IPS-15b (cell line): ENCODE results near the gene MTCL1.

ENCODE experiments used
- H3K27me3 ChIP-seq: one replicate; pipeline ENCODE4 v1.6.1; 2013; ENCODE audit warnings: low read length; ENCODE audit not compliant: control insufficient read depth, insufficient read depth
- H3K36me3 ChIP-seq: one replicate; pipeline ENCODE4 v1.6.1; 2013; ENCODE audit warnings: low read length; ENCODE audit not compliant: control insufficient read depth, insufficient read depth
- H3K4me1 ChIP-seq: one replicate; pipeline ENCODE4 v1.6.1; 2013; ENCODE audit warnings: mild to moderate bottlenecking, low read length; ENCODE audit not compliant: control insufficient read depth, insufficient read depth
- H3K4me3 ChIP-seq: one replicate; pipeline ENCODE4 v1.5.1; 2013; ENCODE audit warnings: low read depth, low read length
- H3K9ac ChIP-seq: one replicate; pipeline ENCODE4 v1.6.1; 2013; ENCODE audit warnings: low read depth, mild to moderate bottlenecking, low read length
- H3K9me3 ChIP-seq: one replicate; pipeline ENCODE4 v1.6.1; 2013; ENCODE audit warnings: mild to moderate bottlenecking, low read length; ENCODE audit not compliant: control insufficient read depth, insufficient read depth

MTCL1 gene

DNA sequence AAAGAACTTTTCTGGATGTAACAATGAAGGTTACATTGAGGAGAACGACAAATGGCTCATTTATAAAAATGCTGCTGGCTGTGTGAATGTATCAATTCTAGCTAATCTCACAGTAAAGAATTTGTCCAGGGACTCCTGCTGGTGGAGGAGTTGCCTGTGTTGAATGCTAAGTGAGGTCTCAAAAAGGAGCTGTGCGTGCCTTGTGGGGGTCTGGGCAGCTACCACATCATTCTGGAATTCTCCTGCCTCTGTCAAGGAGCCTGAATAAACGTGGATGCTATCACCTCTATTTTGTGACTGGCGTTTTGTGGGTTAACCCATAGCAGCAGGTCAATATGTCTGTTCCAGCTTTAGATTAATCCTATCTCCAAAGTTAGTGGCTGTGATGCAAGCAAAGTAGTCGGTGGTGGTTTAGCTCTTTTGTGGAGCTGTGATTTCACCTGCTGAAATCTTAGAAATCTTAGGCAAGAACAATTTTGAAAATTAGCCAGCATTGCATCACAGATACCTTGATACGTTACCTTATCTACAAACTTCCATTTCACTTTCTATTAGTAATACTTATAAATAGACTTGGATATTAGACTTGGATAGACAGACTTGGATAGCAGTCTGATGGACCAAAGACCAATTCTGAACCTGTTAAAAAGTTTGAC lies 96.8 kb downstream of the MTCL1 start:
- peaks cover 4% of the 10 kb centered on the region for H3K4me1 ChIP-seq
- H3K4me3 ChIP-seq = no peak overlapping the region
- H3K36me3 ChIP-seq = peaks cover 8% of the 10 kb centered on the region
- no peaks in the 10 kb centered on the region for H3K9me3 ChIP-seq
- no peaks in the 10 kb centered on the region for H3K27me3 ChIP-seq
- H3K9ac ChIP-seq = no peak overlapping the region

DNA sequence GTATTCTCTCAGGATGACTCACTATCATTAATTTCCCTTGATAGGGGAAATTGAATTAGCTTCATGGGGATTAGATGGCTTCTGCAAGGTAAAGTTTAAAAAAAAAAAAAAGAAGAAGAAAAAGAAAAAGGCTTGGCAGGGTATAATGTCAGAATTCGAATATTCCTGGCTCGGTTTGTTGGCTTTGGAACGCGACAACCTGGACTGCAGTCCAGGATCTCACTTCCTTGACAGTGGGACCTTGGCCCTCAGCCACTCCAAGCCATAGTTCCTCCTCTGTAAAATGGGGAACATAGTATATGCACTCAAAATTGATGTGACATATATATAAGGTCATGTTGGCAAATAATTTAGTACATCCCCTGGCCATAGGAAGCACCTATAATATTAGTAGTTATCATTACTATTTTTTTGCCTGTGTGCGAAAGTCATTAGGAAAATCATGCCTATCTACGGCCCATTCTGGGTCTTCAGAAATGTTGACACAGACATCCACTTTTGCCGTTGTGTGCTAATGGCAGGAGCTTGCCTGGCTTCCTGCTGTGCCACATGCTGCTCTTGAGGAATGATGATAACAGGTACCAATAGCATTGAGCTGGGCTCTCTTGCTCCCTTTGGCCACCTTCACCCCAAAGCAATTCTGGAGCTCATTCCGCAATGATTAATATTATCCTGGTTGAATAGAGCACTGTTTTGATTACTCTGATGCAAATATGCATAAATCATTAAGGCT lies 97.9 kb downstream of the MTCL1 start:
- Histone ChIP-seq H3K4me1 (peaks cover 4% of the 10 kb centered on the region), H3K36me3 (peaks cover 7% of the 10 kb centered on the region), H3K4me3 (no peak overlapping the region), H3K9me3 (no peaks in the 10 kb centered on the region), H3K9ac (no peak overlapping the region), H3K27me3 (no peaks in the 10 kb centered on the region)

DNA sequence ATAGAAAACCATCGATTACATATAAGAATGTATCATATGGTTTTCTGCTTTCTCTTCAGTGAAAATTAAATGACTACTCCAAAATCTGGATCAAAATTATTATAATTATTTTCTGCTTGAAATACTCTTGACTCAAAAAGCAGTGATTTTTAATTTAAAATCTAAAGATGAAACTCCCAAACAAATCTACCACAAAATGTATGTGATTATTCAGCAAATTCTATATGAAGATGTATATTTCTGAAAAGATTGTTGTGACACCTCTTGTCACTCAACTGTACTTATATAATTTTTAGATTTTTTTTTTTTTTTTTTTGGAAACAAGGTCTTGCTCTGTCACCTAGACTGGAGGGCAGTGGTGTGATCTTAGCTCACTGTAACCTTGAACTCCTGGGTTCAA lies 98.6 kb downstream of the MTCL1 start:
- Histone ChIP-seq H3K4me3 (no peak overlapping the region), H3K9ac (no peak overlapping the region), H3K4me1 (peaks cover 4% of the 10 kb centered on the region), H3K9me3 (no peaks in the 10 kb centered on the region), H3K36me3 (peaks cover 5% of the 10 kb centered on the region), H3K27me3 (no peaks in the 10 kb centered on the region)

DNA sequence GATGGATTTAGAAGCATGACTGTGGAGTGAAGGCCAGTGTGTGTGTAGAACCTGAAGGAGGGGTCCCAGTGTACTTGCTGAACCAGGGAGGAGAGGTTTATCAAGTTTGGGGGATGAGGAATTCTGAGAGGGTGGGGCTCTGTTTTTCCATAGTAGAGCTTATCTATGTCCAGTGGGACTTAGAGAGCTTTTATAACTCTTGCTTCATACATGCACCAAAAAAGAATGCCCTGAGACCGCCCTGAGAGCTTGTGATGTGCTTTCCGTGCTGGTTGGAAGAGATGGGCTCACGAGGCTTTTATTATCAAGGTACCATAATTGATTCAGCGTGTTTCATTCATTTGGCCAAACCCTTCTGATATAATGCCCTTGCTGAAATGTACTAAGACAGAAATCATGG lies 100.2 kb downstream of the MTCL1 start:
- Histone ChIP-seq H3K4me3 (no peak overlapping the region), H3K9me3 (no peaks in the 10 kb centered on the region), H3K9ac (no peak overlapping the region), H3K4me1 (peaks cover under 1% of the 10 kb centered on the region), H3K36me3 (peaks cover 8% of the 10 kb centered on the region), H3K27me3 (no peaks in the 10 kb centered on the region)

DNA sequence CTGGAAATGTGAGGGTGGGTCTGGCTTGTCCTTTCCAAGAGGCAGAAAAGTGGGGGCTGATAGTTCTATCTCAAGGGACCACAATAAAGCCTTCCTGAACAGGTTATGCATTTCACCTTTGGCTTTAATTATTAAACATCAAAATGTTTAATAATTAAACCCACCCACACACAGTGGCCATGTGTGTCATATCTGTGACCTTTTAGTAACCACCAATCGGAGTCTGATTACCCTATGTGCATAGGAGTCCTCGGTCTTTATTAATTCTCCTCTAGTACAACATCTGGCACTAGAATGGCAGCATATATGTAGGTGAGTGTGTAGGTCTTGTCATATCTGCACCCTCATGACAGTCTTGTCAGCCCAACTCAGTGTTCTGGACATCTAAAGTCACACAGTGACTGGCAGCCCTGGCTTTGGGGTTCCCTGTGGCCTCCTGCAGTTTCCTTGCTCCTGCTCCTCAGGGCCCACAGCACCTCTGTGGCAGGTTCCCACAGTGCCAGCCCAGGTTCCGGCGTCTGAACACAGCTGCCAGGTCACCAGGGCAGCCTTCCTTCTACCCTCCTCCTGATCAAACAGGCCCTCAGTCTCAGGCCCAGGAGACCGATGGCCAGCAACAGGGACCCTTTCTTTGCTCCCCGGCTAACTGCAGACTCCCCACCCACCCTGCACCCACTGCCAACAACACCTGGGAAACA lies 100.9 kb downstream of the MTCL1 start:
- Histone ChIP-seq H3K4me1 (no peaks in the 10 kb centered on the region), H3K36me3 (peaks cover 10% of the 10 kb centered on the region), H3K4me3 (no peak overlapping the region), H3K9me3 (no peaks in the 10 kb centered on the region), H3K27me3 (no peaks in the 10 kb centered on the region), H3K9ac (no peak overlapping the region)

DNA sequence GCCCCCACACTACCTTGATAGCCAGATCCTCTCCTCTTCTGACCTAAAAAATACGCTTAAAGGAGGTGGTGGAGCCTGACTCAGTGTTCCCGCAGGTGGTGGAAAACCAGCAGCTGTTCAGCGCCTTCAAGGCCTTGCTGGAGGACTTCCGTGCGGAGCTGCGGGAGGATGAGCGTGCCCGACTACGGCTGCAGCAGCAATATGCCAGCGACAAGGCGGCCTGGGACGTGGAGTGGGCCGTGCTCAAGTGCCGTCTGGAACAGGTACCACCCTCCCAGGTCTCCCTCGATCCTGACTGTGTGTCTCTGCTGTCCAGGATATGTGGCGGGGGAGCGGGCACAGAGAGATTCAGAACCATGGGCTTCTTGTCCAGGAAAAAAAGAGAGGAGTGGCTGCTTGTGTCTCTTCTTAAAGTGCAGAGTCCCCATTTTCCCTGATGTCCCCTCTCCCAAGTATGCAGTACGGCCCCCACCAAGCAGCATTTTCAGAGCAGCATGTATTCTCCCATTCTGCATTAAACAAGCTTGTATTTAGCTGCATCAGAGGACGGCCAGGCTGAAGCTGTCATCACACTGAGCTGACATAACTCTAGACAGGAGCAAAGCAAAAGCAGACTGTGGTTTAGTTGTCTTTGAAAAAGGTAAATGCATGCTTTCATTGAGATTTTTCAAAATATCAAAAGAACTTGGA lies 101.6 kb downstream of the MTCL1 start:
- Histone ChIP-seq H3K9ac (no peak overlapping the region), H3K4me1 (no peaks in the 10 kb centered on the region), H3K9me3 (no peaks in the 10 kb centered on the region), H3K4me3 (no peak overlapping the region), H3K27me3 (no peaks in the 10 kb centered on the region), H3K36me3 (peaks cover 10% of the 10 kb centered on the region)

DNA sequence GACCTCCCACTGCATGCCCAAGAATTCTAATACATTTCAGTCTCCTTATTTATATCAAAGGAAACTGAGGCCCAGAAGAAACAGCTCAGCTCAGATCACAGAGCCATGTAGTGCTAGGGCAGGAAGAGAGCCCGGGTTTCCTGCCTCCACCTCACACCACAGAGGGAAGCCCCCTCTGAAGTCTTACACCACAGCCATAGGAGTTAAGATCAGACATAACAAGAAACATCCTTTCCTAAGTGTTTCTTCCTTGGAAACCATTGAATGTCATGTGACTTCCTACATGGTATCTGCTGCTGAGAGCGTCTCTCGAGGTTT lies 102.1 kb downstream of the MTCL1 start:
- Histone ChIP-seq H3K9me3 (no peaks in the 10 kb centered on the region), H3K27me3 (no peaks in the 10 kb centered on the region), H3K36me3 (peaks cover 10% of the 10 kb centered on the region), H3K9ac (no peak overlapping the region), H3K4me1 (no peaks in the 10 kb centered on the region), H3K4me3 (no peak overlapping the region)

DNA sequence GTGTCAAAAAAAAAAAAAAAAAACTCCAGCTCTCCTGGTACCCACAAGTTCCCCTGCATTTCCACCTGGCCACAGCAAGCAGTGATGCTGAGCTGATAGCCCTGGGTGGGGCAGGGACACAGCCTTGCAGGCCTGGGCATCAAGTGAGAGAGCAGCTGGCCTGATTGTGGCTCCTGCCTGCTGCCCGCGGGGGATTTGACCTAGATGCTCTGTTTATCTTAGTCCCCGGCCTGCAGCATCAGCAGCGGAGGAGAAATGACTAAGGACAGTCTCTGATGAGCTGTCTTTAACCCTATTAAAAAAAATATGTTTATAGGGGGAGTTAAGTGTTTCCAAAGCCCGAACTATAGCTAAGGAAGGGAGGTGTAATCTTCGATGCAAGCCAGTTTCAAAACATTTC lies 102.6 kb downstream of the MTCL1 start:
- H3K9me3 ChIP-seq = no peaks in the 10 kb centered on the region
- no peak overlapping the region for H3K4me3 ChIP-seq
- H3K9ac ChIP-seq = no peak overlapping the region
- H3K36me3 ChIP-seq = peaks cover 13% of the 10 kb centered on the region
- H3K27me3 ChIP-seq = no peaks in the 10 kb centered on the region
- no peaks in the 10 kb centered on the region for H3K4me1 ChIP-seq

DNA sequence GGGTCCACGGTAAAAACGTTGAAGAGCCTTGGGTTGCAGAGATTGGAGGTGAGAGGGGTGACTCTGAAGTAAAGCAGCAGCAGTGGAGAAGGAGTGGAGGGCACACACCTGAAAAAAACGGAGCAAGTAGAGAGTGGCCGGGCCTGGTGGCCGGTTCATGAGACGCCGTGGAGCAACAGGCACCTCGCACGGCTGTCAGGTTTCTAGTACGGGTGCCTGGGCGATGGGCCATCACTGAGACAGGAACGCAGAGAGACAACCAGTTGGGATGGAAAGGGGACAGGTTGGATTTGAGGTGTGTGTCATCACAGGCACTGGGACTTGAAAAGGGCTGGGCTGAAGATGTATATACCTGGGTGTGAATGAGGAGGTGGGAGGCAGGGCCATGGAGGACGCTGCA lies 104.2 kb downstream of the MTCL1 start:
- Histone ChIP-seq H3K4me1 (no peaks in the 10 kb centered on the region), H3K27me3 (no peaks in the 10 kb centered on the region), H3K9me3 (no peaks in the 10 kb centered on the region), H3K4me3 (no peak overlapping the region), H3K9ac (no peak overlapping the region), H3K36me3 (peaks cover 18% of the 10 kb centered on the region)

DNA sequence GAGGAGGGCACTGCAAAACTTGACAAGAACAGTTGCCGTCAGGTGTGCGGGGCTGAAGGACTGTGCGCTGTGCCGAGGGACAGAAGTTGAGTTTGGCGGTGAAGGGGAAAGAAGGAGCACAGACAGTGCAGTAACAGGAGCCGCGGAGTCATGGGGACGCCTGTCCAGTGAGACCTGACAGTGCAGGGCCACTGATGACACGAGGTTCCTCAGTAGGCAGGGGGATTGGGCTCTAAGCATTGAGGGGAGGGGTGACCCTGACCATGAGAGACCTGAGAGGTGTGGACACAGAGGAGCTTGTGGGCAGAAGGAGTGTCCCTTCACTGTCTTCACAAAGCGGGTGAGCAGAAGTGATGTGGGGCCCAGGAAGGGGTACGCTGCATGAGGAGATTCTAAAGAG lies 104.8 kb downstream of the MTCL1 start:
- peaks cover 18% of the 10 kb centered on the region for H3K36me3 ChIP-seq

DNA sequence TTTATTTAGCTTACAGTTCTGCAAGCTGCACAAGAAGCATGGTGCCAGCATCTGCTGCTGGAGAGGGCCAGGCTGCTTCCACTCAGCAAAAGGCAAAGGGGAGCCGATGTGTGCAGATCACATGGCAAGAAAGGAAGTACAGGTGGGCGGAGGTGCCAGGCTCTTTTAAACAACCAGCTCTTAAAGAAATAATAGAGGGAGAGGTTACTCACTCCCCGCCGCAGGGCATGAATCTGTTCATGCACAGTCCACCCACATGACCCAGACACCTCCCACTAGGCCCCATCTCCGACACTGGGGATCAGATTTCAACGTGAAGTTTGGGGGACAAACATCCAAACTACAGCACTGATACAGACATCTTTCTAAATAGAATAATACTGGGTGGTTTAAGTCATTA lies 105.8 kb downstream of the MTCL1 start:
- no peaks in the 10 kb centered on the region for H3K9me3 ChIP-seq
- no peaks in the 10 kb centered on the region for H3K4me1 ChIP-seq
- H3K4me3 ChIP-seq = no peak overlapping the region
- no peak overlapping the region for H3K9ac ChIP-seq
- peaks cover 18% of the 10 kb centered on the region for H3K36me3 ChIP-seq
- H3K27me3 ChIP-seq = no peaks in the 10 kb centered on the region

More for the DNA sequence above, 104.8 kb downstream of the MTCL1 start:
- no peaks in the 10 kb centered on the region for H3K9me3 ChIP-seq
- no peak overlapping the region for H3K9ac ChIP-seq
- H3K4me1 ChIP-seq = no peaks in the 10 kb centered on the region
- H3K27me3 ChIP-seq = no peaks in the 10 kb centered on the region
- no peak overlapping the region for H3K4me3 ChIP-seq
